ENCODE data around the gene LRMDA. TPM values are rescaled to one million over a fixed set of nuclear protein-coding genes. Genes with fewer than 3 reads are reported as not detected.

The LRMDA gene
- total and polyA plus RNA-seq, 2 donors from 2014 or later = 23.2 to 48.6 TPM

GRCh38 chr10:76337641-76338040, 906.2 kb downstream of the LRMDA start:
- no peaks in the 10 kb centered on the region for H3K27me3 ChIP-seq (ENCODE audit: control insufficient read depth, insufficient read depth, low read length)
- FAIRE-seq (no peak), DNase-seq (no peak)
- H3K9ac ChIP-seq (ENCODE audit: low read length in 3 of 3) = no peak overlapping the region
- no peak overlapping the region for H3K4me3 ChIP-seq (ENCODE audit: low read length in 3 of 3)
- no peaks in the 10 kb centered on the region for H3K36me3 ChIP-seq (ENCODE audit: control insufficient read depth in 2 of 3, insufficient read depth in 3 of 3, low read length in 3 of 3)
- no peaks in the 10 kb centered on the region for H3K9me3 ChIP-seq (ENCODE audit: control insufficient read depth in 2 of 3, insufficient read depth in 1 of 3, low read length in 3 of 3)
- intact Hi-C loops (cut with DNase I) = no loop called here
- TF ChIP-seq CTCF (IDR thresholded peaks at IDR 0.05; ENCODE audit: borderline replicate concordance, extremely low read depth, insufficient read depth) = no peak
- no peak overlapping the region for H3K27ac ChIP-seq (ENCODE audit: low read depth in 2 of 2, low read length in 2 of 2)
- H3K4me1 ChIP-seq (ENCODE audit: control insufficient read depth in 2 of 3, insufficient read depth in 2 of 3, low read depth in 1 of 3, low read length in 3 of 3) = peaks cover 6 to 12% (median 10%) of the 10 kb centered on the region in 3 donors

DNA sequence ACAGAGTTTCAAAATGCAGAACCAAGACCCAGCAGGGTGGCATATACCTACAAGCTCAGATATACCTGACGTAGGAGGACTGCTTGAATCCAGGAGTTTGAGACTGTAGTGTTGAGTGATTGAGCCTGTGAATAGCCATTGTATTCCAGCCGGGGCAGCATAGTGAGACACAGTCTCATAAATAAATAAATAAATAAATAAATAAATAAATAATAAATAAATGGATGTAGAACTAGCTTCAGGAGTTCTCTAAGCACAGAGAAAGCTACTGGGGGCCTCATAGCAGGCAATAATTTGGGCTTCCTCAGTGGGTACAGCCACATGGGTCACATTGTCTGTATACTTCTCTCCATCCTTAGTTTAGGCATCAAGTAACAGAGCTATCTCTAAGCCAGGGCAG, 906.8 kb downstream of the LRMDA start:
- Histone ChIP-seq H3K27ac (ENCODE audit: low read depth in 2 of 2, low read length in 2 of 2) (no peak overlapping the region), H3K4me3 (ENCODE audit: low read length in 3 of 3) (no peak overlapping the region), H3K27me3 (ENCODE audit: control insufficient read depth, insufficient read depth, low read length) (no peaks in the 10 kb centered on the region), H3K9me3 (ENCODE audit: control insufficient read depth in 2 of 3, insufficient read depth in 1 of 3, low read length in 3 of 3) (no peaks in the 10 kb centered on the region), H3K36me3 (ENCODE audit: control insufficient read depth in 2 of 3, insufficient read depth in 3 of 3, low read length in 3 of 3) (no peaks in the 10 kb centered on the region), H3K4me1 (ENCODE audit: control insufficient read depth in 2 of 3, insufficient read depth in 2 of 3, low read depth in 1 of 3, low read length in 3 of 3) (peaks cover 6 to 12% (median 10%) of the 10 kb centered on the region in 3 donors), H3K9ac (ENCODE audit: low read length in 3 of 3) (no peak overlapping the region)
- TF ChIP-seq CTCF (IDR thresholded peaks at IDR 0.05; ENCODE audit: borderline replicate concordance, extremely low read depth, insufficient read depth) = no peak
- DNase-seq = no peak
- FAIRE-seq = no peak
- intact Hi-C loops (cut with DNase I) = no loop called here

DNA sequence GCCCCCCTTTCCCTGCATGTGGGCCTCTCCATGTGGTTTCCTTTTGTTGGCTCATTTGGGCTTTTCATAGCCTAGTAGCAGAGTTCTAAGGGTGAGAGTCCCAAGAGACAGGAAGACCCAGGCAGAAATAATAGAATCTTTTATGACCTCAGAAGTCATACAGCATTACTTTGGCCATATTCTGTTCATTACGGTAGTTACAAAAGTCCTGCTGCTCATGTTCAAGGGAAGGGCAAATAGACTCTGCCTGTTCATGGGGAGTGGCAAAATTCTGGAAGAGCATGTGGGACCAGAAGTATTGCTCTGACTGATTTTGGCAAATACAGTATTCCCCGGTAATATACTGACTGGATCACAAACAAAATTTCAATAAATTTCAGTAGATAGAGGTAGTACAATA, 910.3 kb downstream of the LRMDA start:
- Histone ChIP-seq H3K4me1 (ENCODE audit: control insufficient read depth in 2 of 3, insufficient read depth in 2 of 3, low read depth in 1 of 3, low read length in 3 of 3) (peaks cover 0 to 3% (median 1%) of the 10 kb centered on the region in 3 donors), H3K9me3 (ENCODE audit: control insufficient read depth in 2 of 3, insufficient read depth in 1 of 3, low read length in 3 of 3) (no peaks in the 10 kb centered on the region), H3K27ac (ENCODE audit: low read depth in 2 of 2, low read length in 2 of 2) (no peak overlapping the region), H3K36me3 (ENCODE audit: control insufficient read depth in 2 of 3, insufficient read depth in 3 of 3, low read length in 3 of 3) (no peaks in the 10 kb centered on the region), H3K27me3 (ENCODE audit: control insufficient read depth, insufficient read depth, low read length) (no peaks in the 10 kb centered on the region), H3K4me3 (ENCODE audit: low read length in 3 of 3) (no peak overlapping the region), H3K9ac (ENCODE audit: low read length in 3 of 3) (no peak overlapping the region)
- intact Hi-C loops (cut with DNase I) = no loop called here
- no peak for TF ChIP-seq CTCF (IDR thresholded peaks at IDR 0.05; ENCODE audit: borderline replicate concordance, extremely low read depth, insufficient read depth)
- DNase-seq (no peak), FAIRE-seq (no peak)

GRCh38 chr10:76342996-76343395, 911.6 kb downstream of the LRMDA start:
- Histone ChIP-seq H3K4me3 (ENCODE audit: low read length in 3 of 3) (no peak overlapping the region), H3K36me3 (ENCODE audit: control insufficient read depth in 2 of 3, insufficient read depth in 3 of 3, low read length in 3 of 3) (no peaks in the 10 kb centered on the region), H3K9ac (ENCODE audit: low read length in 3 of 3) (no peak overlapping the region), H3K9me3 (ENCODE audit: control insufficient read depth in 2 of 3, insufficient read depth in 1 of 3, low read length in 3 of 3) (no peaks in the 10 kb centered on the region), H3K27me3 (ENCODE audit: control insufficient read depth, insufficient read depth, low read length) (no peaks in the 10 kb centered on the region), H3K27ac (ENCODE audit: low read depth in 2 of 2, low read length in 2 of 2) (no peak overlapping the region), H3K4me1 (ENCODE audit: control insufficient read depth in 2 of 3, insufficient read depth in 2 of 3, low read depth in 1 of 3, low read length in 3 of 3) (no peaks in the 10 kb centered on the region)
- FAIRE-seq (no peak), DNase-seq (no peak)
- intact Hi-C loops (cut with DNase I) = no loop called here
- no peak for TF ChIP-seq CTCF (IDR thresholded peaks at IDR 0.05; ENCODE audit: borderline replicate concordance, extremely low read depth, insufficient read depth)
